SU-DHL-6 (cell line): ENCODE data around the gene ZWILCH.

Source experiments
- H2AFZ ChIP-seq: fragments of 200-600 bp; sonication (generic); 2 replicates; pipeline ENCODE4 v1.6.1; 2014; ENCODE audit warnings: low read depth, mild to moderate bottlenecking, moderate library complexity, mixed read lengths, antibody characterized with exemption, low read length; ENCODE audit not compliant: severe bottlenecking
- H3F3A ChIP-seq: fragments of 200-600 bp; shearing (Covaris generic); 2 replicates; pipeline ENCODE4 v1.6.0; 2016; ENCODE audit warnings: antibody characterized with exemption, mild to moderate bottlenecking; ENCODE audit not compliant: insufficient read depth
- H3K27ac ChIP-seq: fragments of 200-600 bp; sonication (generic); 2 replicates; pipeline ENCODE4 v1.5.1; 2016; ENCODE audit warnings: low read depth, mild to moderate bottlenecking, low read length, moderate library complexity, mixed read lengths
- H3K27me3 ChIP-seq: fragments of 200-600 bp; sonication (generic), shearing (Covaris generic); 2 replicates; pipeline ENCODE4 v1.6.0; 2014; ENCODE audit warnings: mild to moderate bottlenecking, low read length
- H3K36me3 ChIP-seq: fragments of 200-600 bp; sonication (generic); 2 replicates; pipeline ENCODE4 v1.6.1; 2014; ENCODE audit warnings: mild to moderate bottlenecking, low read length, mixed read lengths
- H3K4me2 ChIP-seq: fragments of 300-600, 200-600 bp; shearing (Covaris generic), sonication (generic); 2 replicates; pipeline ENCODE4 v1.6.0; 2014; ENCODE audit warnings: low read length, low read depth, mild to moderate bottlenecking; ENCODE audit not compliant: poor library complexity, severe bottlenecking
- H3K4me3 ChIP-seq: fragments of 200-600 bp; sonication (generic); 2 replicates; pipeline ENCODE4 v1.5.1; 2014; ENCODE audit warnings: antibody characterized with exemption, low read length, mild to moderate bottlenecking, mixed read lengths; ENCODE audit not compliant: insufficient read depth, poor library complexity, severe bottlenecking
- H3K79me2 ChIP-seq: fragments of 200-600 bp; sonication (generic); 2 replicates; pipeline ENCODE4 v1.6.1; 2014; ENCODE audit warnings: mild to moderate bottlenecking, low read length, moderate library complexity; ENCODE audit not compliant: insufficient read depth
- H3K9ac ChIP-seq: fragments of 200-600 bp; sonication (generic); 2 replicates; pipeline ENCODE4 v1.7.0; 2014; ENCODE audit warnings: mild to moderate bottlenecking, low read length
- H3K9me2 ChIP-seq: fragments of 200-600 bp; sonication (generic); replicated peaks from 2 replicates; pipeline ENCODE4 v1.6.1; 2014; ENCODE audit warnings: low read length; ENCODE audit not compliant: insufficient read depth
- H3K9me3 ChIP-seq: fragments of 200-600 bp; sonication (generic); 2 replicates; pipeline ENCODE4 v1.6.1; 2014; ENCODE audit warnings: low read length, mixed read lengths; ENCODE audit not compliant: insufficient read depth
- H4K20me1 ChIP-seq: fragments of 200-600 bp; sonication (generic); 2 replicates; pipeline ENCODE4 v1.6.1; 2014; ENCODE audit warnings: low read depth, mild to moderate bottlenecking, antibody characterized with exemption, low read length, moderate library complexity, mixed read lengths
- EZH2phosphoT487 ChIP-seq: fragments of 200-600 bp; sonication (generic), shearing (Covaris generic); conservative IDR thresholded peaks from 2 replicates; pipeline ENCODE4 v1.6.1; 2018; ENCODE audit warnings: mild to moderate bottlenecking, antibody characterized with exemption, low read length, moderate library complexity, mixed read lengths
- TF ChIP-seq, protein P1 (sequence below): fragments of 200-600 bp; sonication (generic); IDR thresholded peaks from one replicate; pipeline ENCODE4 v1.5.1; 2017; ENCODE audit warnings: antibody characterized with exemption, mild to moderate bottlenecking, low read length, moderate library complexity; ENCODE audit not compliant: insufficient read depth, poor library complexity, severe bottlenecking

ZWILCH gene

DNA sequence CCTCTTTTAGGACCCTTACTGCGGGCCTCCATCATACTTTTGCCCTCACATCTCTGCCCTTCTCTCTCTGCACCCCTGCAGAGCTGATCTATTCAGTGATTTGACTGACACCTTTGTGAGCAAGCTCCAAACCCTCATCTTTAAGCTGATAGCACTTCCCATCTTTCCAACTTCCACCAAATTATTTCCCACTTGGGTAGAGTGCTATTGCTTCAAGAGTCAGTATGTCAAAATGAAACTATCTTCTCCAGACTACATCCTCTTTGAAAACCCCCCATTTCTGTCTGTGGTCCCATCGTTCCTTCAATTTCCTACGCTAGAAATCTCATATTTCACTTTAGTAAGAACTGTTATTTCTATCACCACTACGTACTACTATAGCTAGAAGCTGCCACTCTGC, 19.7 kb downstream of the ZWILCH start:
- Histone ChIP-seq H3K9ac (no peak overlapping the region), H3K79me2 (no peaks in the 10 kb centered on the region; the same call in 1 of the 2 replicates), H3K9me2 (no peaks in the 10 kb centered on the region), H3F3A (no peaks in the 10 kb centered on the region), H3K36me3 (peaks cover 32% of the 10 kb centered on the region; the same call in 1 of the 2 replicates), H3K9me3 (no peaks in the 10 kb centered on the region), H4K20me1 (no peaks in the 10 kb centered on the region; the same call in 1 of the 2 replicates), H3K4me2 (no peak overlapping the region), H3K4me3 (no peak overlapping the region), H2AFZ (no peak overlapping the region), H3K27me3 (no peaks in the 10 kb centered on the region), H3K27ac (no peak overlapping the region)
- TF ChIP-seq, protein P1, sequence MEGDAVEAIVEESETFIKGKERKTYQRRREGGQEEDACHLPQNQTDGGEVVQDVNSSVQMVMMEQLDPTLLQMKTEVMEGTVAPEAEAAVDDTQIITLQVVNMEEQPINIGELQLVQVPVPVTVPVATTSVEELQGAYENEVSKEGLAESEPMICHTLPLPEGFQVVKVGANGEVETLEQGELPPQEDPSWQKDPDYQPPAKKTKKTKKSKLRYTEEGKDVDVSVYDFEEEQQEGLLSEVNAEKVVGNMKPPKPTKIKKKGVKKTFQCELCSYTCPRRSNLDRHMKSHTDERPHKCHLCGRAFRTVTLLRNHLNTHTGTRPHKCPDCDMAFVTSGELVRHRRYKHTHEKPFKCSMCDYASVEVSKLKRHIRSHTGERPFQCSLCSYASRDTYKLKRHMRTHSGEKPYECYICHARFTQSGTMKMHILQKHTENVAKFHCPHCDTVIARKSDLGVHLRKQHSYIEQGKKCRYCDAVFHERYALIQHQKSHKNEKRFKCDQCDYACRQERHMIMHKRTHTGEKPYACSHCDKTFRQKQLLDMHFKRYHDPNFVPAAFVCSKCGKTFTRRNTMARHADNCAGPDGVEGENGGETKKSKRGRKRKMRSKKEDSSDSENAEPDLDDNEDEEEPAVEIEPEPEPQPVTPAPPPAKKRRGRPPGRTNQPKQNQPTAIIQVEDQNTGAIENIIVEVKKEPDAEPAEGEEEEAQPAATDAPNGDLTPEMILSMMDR, result no peak
- TF ChIP-seq EZH2phosphoT487, result no peak

DNA sequence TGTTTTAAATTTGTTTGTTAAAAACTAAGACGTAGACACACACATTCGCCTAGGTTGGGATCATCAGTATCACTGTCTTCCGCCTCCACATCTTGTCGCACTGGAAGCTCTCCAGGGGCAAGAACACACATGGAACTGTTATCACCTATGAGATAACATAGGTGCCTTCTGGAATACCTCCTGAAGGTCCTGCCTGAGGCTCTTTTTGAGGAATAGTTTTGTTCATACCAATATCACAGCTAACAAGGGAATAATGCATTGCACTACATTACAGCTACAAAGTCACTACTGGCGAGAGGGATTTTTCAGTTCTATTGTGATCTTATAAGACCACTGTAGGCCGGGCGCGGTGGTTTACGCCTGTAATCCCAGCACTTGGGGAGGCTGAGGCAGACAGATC, 29.9 kb downstream of the ZWILCH start:
- no peak overlapping the region for H3K4me2 ChIP-seq
- H3K4me3 ChIP-seq, result no peak overlapping the region
- H3K79me2 ChIP-seq, result no peaks in the 10 kb centered on the region
- no peak overlapping the region for H2AFZ ChIP-seq
- H3K9ac ChIP-seq, result no peak overlapping the region
- peaks cover 3% of the 10 kb centered on the region; the same call in 1 of the 2 replicates for H3F3A ChIP-seq
- H3K36me3 ChIP-seq, result peaks cover 37% of the 10 kb centered on the region
- H4K20me1 ChIP-seq, result 0 out of 2 replicates have a peak, but pooled peaks cover 2% of the 10 kb centered on the region
- H3K27me3 ChIP-seq, result no peaks in the 10 kb centered on the region
- no peaks in the 10 kb centered on the region for H3K9me2 ChIP-seq
- no peak overlapping the region for H3K27ac ChIP-seq
- TF ChIP-seq EZH2phosphoT487, result no peak
- TF ChIP-seq, protein P1, result no peak
- H3K9me3 ChIP-seq, result no peaks in the 10 kb centered on the region

DNA sequence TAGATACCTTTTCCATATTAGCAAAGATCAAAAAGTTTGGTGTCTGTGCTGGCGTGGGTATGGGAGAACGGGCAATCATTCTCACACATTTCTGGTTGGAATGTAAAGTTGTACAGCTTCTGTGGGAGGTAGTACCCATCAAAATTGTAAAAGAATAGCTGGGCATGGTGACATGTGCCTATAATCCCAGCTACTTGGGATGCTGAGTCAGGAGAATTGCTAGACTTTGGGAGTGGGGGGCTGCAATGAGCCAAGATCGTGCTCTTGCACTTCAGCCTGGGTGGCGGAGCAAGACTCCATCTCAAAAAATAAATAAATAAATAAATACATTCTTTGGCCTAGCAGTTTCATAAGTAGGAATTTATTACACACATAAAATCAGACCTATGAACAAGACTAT, 37.8 kb downstream of the ZWILCH start:
- H3F3A ChIP-seq, result no peaks in the 10 kb centered on the region; the same call in 1 of the 2 replicates
- no peaks in the 10 kb centered on the region; the same call in 1 of the 2 replicates for H4K20me1 ChIP-seq
- H3K4me3 ChIP-seq, result no peak overlapping the region
- H2AFZ ChIP-seq, result no peak overlapping the region
- no peak overlapping the region for H3K9ac ChIP-seq
- H3K27me3 ChIP-seq, result no peaks in the 10 kb centered on the region
- TF ChIP-seq, protein P1, result no peak
- no peak for TF ChIP-seq EZH2phosphoT487
- H3K9me2 ChIP-seq, result no peaks in the 10 kb centered on the region
- no peaks in the 10 kb centered on the region for H3K79me2 ChIP-seq
- no peaks in the 10 kb centered on the region for H3K9me3 ChIP-seq
- no peak overlapping the region for H3K27ac ChIP-seq
- H3K36me3 ChIP-seq, result peaks cover 27% of the 10 kb centered on the region
- no peak overlapping the region for H3K4me2 ChIP-seq
